GM12801 (cell line): ENCODE results near the gene NCKAP5L.

Experiments used
- CTCF ChIP-seq: IDR thresholded peaks from one replicate; pipeline ENCODE4 v1.5.1; 2011; ENCODE audit warnings: control low read depth; ENCODE audit not compliant: insufficient read length; ENCODE audit errors: extremely low read depth

NCKAP5L gene

GRCh38 chr12:49767333-49767732, 60.9 kb downstream of the NCKAP5L start:
- no peak for TF ChIP-seq CTCF

GRCh38 chr12:49766115-49766455, 62.1 kb downstream of the NCKAP5L start:
- TF ChIP-seq CTCF = no peak

- TF ChIP-seq CTCF = no peak
Measured at GRCh38 chr12:49764126-49764525, 64.1 kb downstream of the NCKAP5L start.

GRCh38 chr12:49763006-49763591, 65.1 kb downstream of the NCKAP5L start:
- TF ChIP-seq CTCF = no peak

GRCh38 chr12:49762468-49762847, 65.8 kb downstream of the NCKAP5L start:
- TF ChIP-seq CTCF = no peak

- no peak for TF ChIP-seq CTCF
Measured at GRCh38 chr12:49761677-49762467, 66.3 kb downstream of the NCKAP5L start.

GRCh38 chr12:49750996-49751393, 77.2 kb downstream of the NCKAP5L start:
- no peak for TF ChIP-seq CTCF
